ENCODE measurements around the gene RAB20.
"Not testable (repeated sequence)": the region's sequence is repeated elsewhere in the genome, so short reads cannot be mapped to it uniquely, and the experiment has no call there.

- TF ChIP-seq REST (IDR thresholded peaks at IDR 0.05; ENCODE audit: insufficient replicate concordance, low read depth); CTCF (IDR thresholded peaks at IDR 0.05; ENCODE audit: insufficient read depth, low read length); GABPA (IDR thresholded peaks at IDR 0.05; ENCODE audit: low read depth): not testable (repeated sequence)
Observed at GRCh38 chr13:110569962-110570361, 8.4 kb upstream of the RAB20 start.
